ENCODE measurements around the gene OMG. TPM values are rescaled to one million over a fixed set of nuclear protein-coding genes. Genes with fewer than 3 reads are reported as not detected.

The OMG gene
- total RNA-seq, 1 donor from 2014 or later, result not detected

GRCh38 chr17:31251970-31252328, 45.1 kb downstream of the OMG start:
- Mint-ChIP-seq H3K9me3 (ENCODE audit: unreplicated experiment) (no peaks in the 10 kb centered on the region), H3K27me3 (ENCODE audit: unreplicated experiment) (no peaks in the 10 kb centered on the region), H3K36me3 (ENCODE audit: low read depth, unreplicated experiment) (no peaks in the 10 kb centered on the region), H3K27ac (ENCODE audit: unreplicated experiment) (no peak overlapping the region), H3K4me1 (ENCODE audit: unreplicated experiment) (no peaks in the 10 kb centered on the region), H3K4me3 (ENCODE audit: unreplicated experiment) (no peak overlapping the region)
- no peak for DNase-seq (ENCODE audit: low spot score)
- no peak for TF ChIP-seq CTCF (IDR thresholded peaks at IDR 0.05; ENCODE audit: unreplicated experiment)

GRCh38 chr17:31251105-31251969, 45.7 kb downstream of the OMG start:
- Mint-ChIP-seq H3K27me3 (ENCODE audit: unreplicated experiment) (no peaks in the 10 kb centered on the region), H3K4me1 (ENCODE audit: unreplicated experiment) (no peaks in the 10 kb centered on the region), H3K36me3 (ENCODE audit: low read depth, unreplicated experiment) (peaks cover 4% of the 10 kb centered on the region), H3K4me3 (ENCODE audit: unreplicated experiment) (no peak overlapping the region), H3K9me3 (ENCODE audit: unreplicated experiment) (no peaks in the 10 kb centered on the region), H3K27ac (ENCODE audit: unreplicated experiment) (no peak overlapping the region)
- no peak for TF ChIP-seq CTCF (IDR thresholded peaks at IDR 0.05; ENCODE audit: unreplicated experiment)
- DNase-seq (ENCODE audit: low spot score), result no peak

- no peak for TF ChIP-seq CTCF (IDR thresholded peaks at IDR 0.05; ENCODE audit: unreplicated experiment)
- Mint-ChIP-seq H3K4me3 (ENCODE audit: unreplicated experiment) (no peak overlapping the region), H3K27me3 (ENCODE audit: unreplicated experiment) (no peaks in the 10 kb centered on the region), H3K9me3 (ENCODE audit: unreplicated experiment) (no peaks in the 10 kb centered on the region), H3K36me3 (ENCODE audit: low read depth, unreplicated experiment) (peaks cover 5% of the 10 kb centered on the region), H3K4me1 (ENCODE audit: unreplicated experiment) (no peaks in the 10 kb centered on the region), H3K27ac (ENCODE audit: unreplicated experiment) (peak overlapping the region; percentile 54)
- DNase-seq (ENCODE audit: low spot score), result no peak
These were observed 46.8 kb downstream of the OMG start for GRCh38 chr17:31250229-31250628.

- Mint-ChIP-seq H3K36me3 (ENCODE audit: low read depth, unreplicated experiment) (peaks cover 10% of the 10 kb centered on the region), H3K27ac (ENCODE audit: unreplicated experiment) (no peak overlapping the region), H3K4me3 (ENCODE audit: unreplicated experiment) (no peak overlapping the region), H3K4me1 (ENCODE audit: unreplicated experiment) (no peaks in the 10 kb centered on the region), H3K27me3 (ENCODE audit: unreplicated experiment) (no peaks in the 10 kb centered on the region), H3K9me3 (ENCODE audit: unreplicated experiment) (no peaks in the 10 kb centered on the region)
- no peak for DNase-seq (ENCODE audit: low spot score)
- no peak for TF ChIP-seq CTCF (IDR thresholded peaks at IDR 0.05; ENCODE audit: unreplicated experiment)
These were observed 47.3 kb downstream of the OMG start for GRCh38 chr17:31249835-31250141.

GRCh38 chr17:31248986-31249834, 47.8 kb downstream of the OMG start:
- Mint-ChIP-seq H3K36me3 (ENCODE audit: low read depth, unreplicated experiment) (peaks cover 15% of the 10 kb centered on the region), H3K4me1 (ENCODE audit: unreplicated experiment) (no peaks in the 10 kb centered on the region), H3K27me3 (ENCODE audit: unreplicated experiment) (no peaks in the 10 kb centered on the region), H3K4me3 (ENCODE audit: unreplicated experiment) (no peak overlapping the region), H3K27ac (ENCODE audit: unreplicated experiment) (no peak overlapping the region), H3K9me3 (ENCODE audit: unreplicated experiment) (no peaks in the 10 kb centered on the region)
- TF ChIP-seq CTCF (IDR thresholded peaks at IDR 0.05; ENCODE audit: unreplicated experiment), result no peak
- DNase-seq (ENCODE audit: low spot score), result no peak

Measured in endothelial cell (in vitro differentiated cells).